Transverse colon (tissue), 4 donors: Measurements from ENCODE around the gene NCOA5. TPM values are rescaled to one million over a fixed set of nuclear protein-coding genes. Genes with fewer than 3 reads are reported as not detected.

Experiments used
- DNase-seq: peaks from one replicate; pipeline ENCODE4 v3.0.0-alpha.2; 2019
- H3K27ac ChIP-seq, 4 donors: fragments of 200-600 bp; sonication (generic); 2 replicates each; pipeline ENCODE4 v1.5.1; 2016 to 2018; ENCODE audit warnings: inconsistent platforms in 4 of 4
- H3K27me3 ChIP-seq: fragments of 200-600 bp; sonication (generic); 2 replicates; pipeline ENCODE4 v1.5.1; 2017; ENCODE audit warnings: inconsistent platforms
- H3K36me3 ChIP-seq, 4 donors: fragments of 200-600 bp; sonication (generic); 2 replicates each; pipeline ENCODE4 v1.5.1; 2017 to 2019; ENCODE audit warnings: inconsistent platforms in 4 of 4
- H3K4me1 ChIP-seq, 4 donors: fragments of 200-600 bp; sonication (generic); 2 replicates each; pipeline ENCODE4 v1.5.1; 2017 to 2020; ENCODE audit warnings: inconsistent platforms in 4 of 4
- H3K4me3 ChIP-seq, 4 donors: fragments of 200-600 bp; sonication (generic); 1 replicate in 1 of 4; 2 replicates in 3 of 4; pipeline versions ENCODE4 v1.5.1 to v1.6.1; 2017 to 2019; ENCODE audit warnings: inconsistent platforms in 4 of 4
- H3K9me3 ChIP-seq, 2 donors: fragments of 200-600 bp; sonication (generic); 2 replicates each; pipeline ENCODE4 v1.5.1; 2017 to 2019; ENCODE audit warnings: inconsistent platforms in 2 of 2
- CTCF ChIP-seq, 5 experiments: fragments of 200-600 bp in 3 of 5; fragments of 450-650 bp in 2 of 5; sonication (generic) in 3 of 5; IDR thresholded peaks; 1 replicate in 2 of 5; 2 replicates in 3 of 5; pipeline ENCODE4 v1.5.1; 2016 to 2017; ENCODE audit warnings: antibody characterized with exemption in 5 of 5, inconsistent platforms in 3 of 5, mild to moderate bottlenecking in 2 of 5, moderate library complexity in 1 of 5
- EP300 ChIP-seq: sonication (generic); formaldehyde crosslinking; IDR thresholded peaks from one replicate; pipeline ENCODE4 v1.6.1; 2017; ENCODE audit warnings: antibody characterized with exemption, low read depth
- POLR2A ChIP-seq: fragments of 450-650 bp; IDR thresholded peaks from one replicate; pipeline ENCODE4 v1.6.1; 2016; ENCODE audit warnings: antibody characterized with exemption, mild to moderate bottlenecking, moderate library complexity
- POLR2AphosphoS5 ChIP-seq, 3 donors: sonication (generic); formaldehyde crosslinking; IDR thresholded peaks; one replicate each; pipeline ENCODE4 v1.6.1; 2016; ENCODE audit warnings: antibody characterized with exemption in 3 of 3
- WGBS, 2 donors: methylation state at CpG; one replicate each; pipeline ENCODE4 v1.1.5; 2018; ENCODE audit warnings: low coverage in 1 of 2; 5-methylcytosine and 5-hydroxymethylcytosine counted together
- in situ Hi-C, 4 donors: fragments of 200-750 bp; cut with MboI; loops; one replicate each; pipeline versions ENCODE4 v1.15.0 to v1.15.1; 2017; ENCODE audit warnings: low sequenced_read_pairs in 3 of 4, low pct_ligation_motif_present in 1 of 4, low pct_unique_long_range_greater_than_20kb in 1 of 4
- intact Hi-C: fragments of 100-400 bp; cut with DNase I; formaldehyde crosslinking; loops from one replicate; pipeline ENCODE4 v1.15.1; 2023; ENCODE audit warnings: low total_unique reads
- total RNA-seq, 4 donors: library from RNA; depleted of rRNA; stranded (reverse); fragments of >200 nt; gene quantifications; one replicate each; pipeline ENCODE4 v1.1.0, GENCODE V29; 2016

The NCOA5 gene
- total RNA-seq, 4 donors from 2014 or later, result 18.3 to 97.3 (median 27.3) TPM

- intact Hi-C loops, result no loop called here
These were observed 27.1 kb downstream of the NCOA5 start for GRCh38 chr20:46062621-46063020.

GRCh38 chr20:46062151-46062550, 27.6 kb downstream of the NCOA5 start:
- in situ Hi-C loops (no loop called here), intact Hi-C loops (no loop called here)
- Histone ChIP-seq H3K4me3 (no peak overlapping the region), H3K36me3 (peaks cover 0 to 65% (median 32%) of the 10 kb centered on the region in 4 donors), H3K27ac (no peak overlapping the region), H3K9me3 (no peaks in the 10 kb centered on the region), H3K27me3 (peaks cover 19% of the 10 kb centered on the region), H3K4me1 (peaks cover 4 to 40% (median 14%) of the 10 kb centered on the region in 4 donors)
- DNase-seq, result no peak
- 84 to 95% methylated on average over 3 to 4 of the region's 4 CpGs for WGBS, 2 donors
- TF ChIP-seq POLR2AphosphoS5 (IDR thresholded peaks at IDR 0.05), result no peak
- TF ChIP-seq EP300, result no peak
- no peak for TF ChIP-seq POLR2A
- no peak for TF ChIP-seq CTCF (IDR thresholded peaks at IDR 0.05)

More at GRCh38 chr20:46062621-46063020, 27.1 kb downstream of the NCOA5 start:
- TF ChIP-seq POLR2A (no peak), CTCF (IDR thresholded peaks at IDR 0.05) (no peak), EP300 (no peak), POLR2AphosphoS5 (IDR thresholded peaks at IDR 0.05) (no peak)
- in situ Hi-C loops, result no loop called here
- H3K9me3 ChIP-seq, result no peaks in the 10 kb centered on the region
- peaks cover 15% of the 10 kb centered on the region for H3K27me3 ChIP-seq
- H3K27ac ChIP-seq, result no peak overlapping the region
- WGBS, 2 donors, result 87 to 92% methylated on average over 6 to 12 of the region's 12 CpGs
- no peak for DNase-seq
- H3K4me3 ChIP-seq, result no peak overlapping the region
- peaks cover 0 to 70% (median 34%) of the 10 kb centered on the region in 4 donors for H3K36me3 ChIP-seq
- H3K4me1 ChIP-seq, result peaks cover 4 to 36% (median 11%) of the 10 kb centered on the region in 4 donors

GRCh38 chr20:46060975-46061374, 28.8 kb downstream of the NCOA5 start:
- in situ Hi-C loops, result no loop called here
- H3K4me1 ChIP-seq, result peaks cover 4 to 41% (median 14%) of the 10 kb centered on the region in 4 donors
- no peak for TF ChIP-seq CTCF (IDR thresholded peaks at IDR 0.05)
- TF ChIP-seq POLR2AphosphoS5 (IDR thresholded peaks at IDR 0.05), result no peak
- TF ChIP-seq POLR2A, result no peak
- no peak for TF ChIP-seq EP300
- intact Hi-C loops, result no loop called here
- H3K27ac ChIP-seq, result no peak overlapping the region
- 87 to 93% methylated on average over 3 to 4 of the region's 4 CpGs for WGBS, 2 donors
- H3K36me3 ChIP-seq, result peaks cover 0 to 53% (median 25%) of the 10 kb centered on the region in 4 donors
- H3K27me3 ChIP-seq, result peaks cover 25% of the 10 kb centered on the region
- H3K4me3 ChIP-seq, result no peak overlapping the region
- no peaks in the 10 kb centered on the region for H3K9me3 ChIP-seq
- no peak for DNase-seq

- in situ Hi-C loops (no loop called here), intact Hi-C loops (no loop called here)
- WGBS, 2 donors, result 73 to 100% methylated on average over 1 to 2 of the region's 2 CpGs
- H3K4me1 ChIP-seq, result peaks cover 4 to 41% (median 14%) of the 10 kb centered on the region in 4 donors
- no peak for TF ChIP-seq POLR2AphosphoS5 (IDR thresholded peaks at IDR 0.05)
- no peak for TF ChIP-seq CTCF (IDR thresholded peaks at IDR 0.05)
- TF ChIP-seq POLR2A, result no peak
- TF ChIP-seq EP300, result no peak
- no peaks in the 10 kb centered on the region for H3K9me3 ChIP-seq
- no peak overlapping the region for H3K27ac ChIP-seq
- H3K27me3 ChIP-seq, result peaks cover 25% of the 10 kb centered on the region
- DNase-seq, result no peak
- H3K36me3 ChIP-seq, result peaks cover 0 to 48% (median 22%) of the 10 kb centered on the region in 4 donors
- H3K4me3 ChIP-seq, result no peak overlapping the region
These were observed 29.4 kb downstream of the NCOA5 start for GRCh38 chr20:46060301-46060881.
